22Rv1 (cell line): Measurements from ENCODE around the gene DIAPH2.

Experiments
- CTCF ChIP-seq: fragments of 450-650 bp; IDR thresholded peaks from 2 replicates; pipeline ENCODE4 v1.5.1; 2017; ENCODE audit warnings: mild to moderate bottlenecking
- ZFX ChIP-seq: fragments of 450-650 bp; IDR thresholded peaks from 2 replicates; pipeline ENCODE4 v1.6.1; 2017; ENCODE audit warnings: antibody characterized with exemption, borderline replicate concordance

GRCh38 chrX:96909291-96909690, 224.6 kb downstream of the DIAPH2 start:
- TF ChIP-seq CTCF, result no peak
- no peak for TF ChIP-seq ZFX
